Stimulated activated memory B cell treated with anti-CD40 and anti-IgM and Interleukin-4, amounts not matched to agents 10 μg/mL and 1 μg/mL and 100 μg/mL, for 72 hours (primary cell): ENCODE measurements around the gene MFSD12.

Experiments used
- ATAC-seq: fragments of 150-1000 bp; cut with Tn5 transposase; 2 replicates; pipeline ENCODE4 v1.10.0; 2021
- H3K27ac Mint-ChIP-seq: one replicate; pipeline ENCODE4 v1.8.0; 2022; ENCODE audit warnings: mild to moderate bottlenecking, mixed read lengths
- H3K27me3 Mint-ChIP-seq: one replicate; pipeline ENCODE4 v1.8.0; 2022; ENCODE audit warnings: mixed read lengths
- H3K36me3 Mint-ChIP-seq: one replicate; pipeline ENCODE4 v1.8.0; 2022; ENCODE audit warnings: mixed read lengths
- H3K4me1 Mint-ChIP-seq: one replicate; pipeline ENCODE4 v1.8.0; 2022; ENCODE audit warnings: mixed read lengths
- H3K4me3 Mint-ChIP-seq: one replicate; pipeline ENCODE4 v1.8.0; 2022; ENCODE audit warnings: mild to moderate bottlenecking, moderate library complexity, mixed read lengths
- H3K9me3 Mint-ChIP-seq: one replicate; pipeline ENCODE4 v1.8.0; 2022; ENCODE audit warnings: mixed read lengths

The MFSD12 gene

DNA sequence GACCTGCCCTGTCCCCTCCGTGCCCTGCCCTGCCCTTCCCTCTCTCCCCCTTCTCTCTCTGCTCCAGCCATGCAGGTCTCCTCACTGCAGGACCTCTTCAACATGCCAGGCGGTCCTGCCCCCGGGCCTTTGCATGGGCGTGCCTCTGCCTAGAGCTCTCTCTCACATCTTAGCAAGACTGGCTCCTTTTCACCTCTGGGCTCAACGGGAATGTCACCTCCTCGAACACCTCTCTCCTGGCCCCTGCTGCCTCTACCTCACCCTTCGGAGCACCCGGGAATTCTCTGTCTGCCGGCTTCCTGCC, 5.6 kb downstream of the MFSD12 start:
- Mint-ChIP-seq H3K4me3 (peak overlapping the region; percentile 43), H3K36me3 (peaks cover 33% of the 10 kb centered on the region), H3K4me1 (peaks cover 68% of the 10 kb centered on the region), H3K9me3 (no peaks in the 10 kb centered on the region), H3K27ac (peak overlapping the region; percentile 99), H3K27me3 (no peaks in the 10 kb centered on the region)
- ATAC-seq, result no peak

- peaks cover 27% of the 10 kb centered on the region for H3K36me3 Mint-ChIP-seq
- H3K4me1 Mint-ChIP-seq, result peaks cover 63% of the 10 kb centered on the region
- no peaks in the 10 kb centered on the region for H3K9me3 Mint-ChIP-seq
- H3K27me3 Mint-ChIP-seq, result no peaks in the 10 kb centered on the region
- peak overlapping the region; percentile 43 for H3K4me3 Mint-ChIP-seq
- no peak for ATAC-seq
- peak overlapping the region; percentile 99 for H3K27ac Mint-ChIP-seq
Observed at GRCh38 chr19:3550947-3551791, 6.2 kb downstream of the MFSD12 start.

GRCh38 chr19:3549816-3550215, 7.6 kb downstream of the MFSD12 start:
- H3K4me3 Mint-ChIP-seq, result no peak overlapping the region
- no peaks in the 10 kb centered on the region for H3K9me3 Mint-ChIP-seq
- H3K27ac Mint-ChIP-seq, result no peak overlapping the region
- peaks cover 63% of the 10 kb centered on the region for H3K4me1 Mint-ChIP-seq
- H3K36me3 Mint-ChIP-seq, result peaks cover 30% of the 10 kb centered on the region
- no peaks in the 10 kb centered on the region for H3K27me3 Mint-ChIP-seq
- no peak for ATAC-seq

GRCh38 chr19:3548606-3549005, 8.8 kb downstream of the MFSD12 start:
- peaks cover 31% of the 10 kb centered on the region for H3K36me3 Mint-ChIP-seq
- H3K27ac Mint-ChIP-seq, result no peak overlapping the region
- no peak overlapping the region for H3K4me3 Mint-ChIP-seq
- no peaks in the 10 kb centered on the region for H3K9me3 Mint-ChIP-seq
- H3K27me3 Mint-ChIP-seq, result no peaks in the 10 kb centered on the region
- no peak for ATAC-seq
- H3K4me1 Mint-ChIP-seq, result peaks cover 53% of the 10 kb centered on the region

DNA sequence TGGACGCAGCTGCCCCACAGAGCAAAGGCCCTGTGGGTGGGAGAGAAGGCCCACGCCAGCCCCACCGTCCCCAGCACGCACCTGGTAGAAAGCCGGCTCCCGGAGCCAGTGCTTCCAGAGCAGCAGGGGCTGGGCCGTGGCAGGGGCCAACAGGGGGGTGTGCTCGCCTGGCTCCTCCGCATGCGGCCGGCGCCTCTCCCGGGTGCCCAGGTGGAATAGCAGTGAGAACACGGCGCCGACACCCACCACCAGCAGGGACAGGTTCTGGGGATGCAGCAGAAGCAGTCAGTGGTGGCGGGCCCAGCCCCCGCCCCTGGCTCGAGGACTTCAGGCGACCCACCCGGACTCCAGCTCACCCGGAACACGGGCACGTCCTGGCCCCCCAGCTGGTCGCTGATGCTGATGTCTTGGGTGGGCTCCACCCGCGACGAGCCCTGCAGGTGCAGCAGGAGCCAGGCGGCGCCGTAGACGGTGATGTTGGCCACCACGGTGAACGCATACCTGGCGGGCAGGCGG, 9.6 kb downstream of the MFSD12 start:
- Mint-ChIP-seq H3K4me3 (no peak overlapping the region), H3K36me3 (peaks cover 31% of the 10 kb centered on the region), H3K27ac (no peak overlapping the region), H3K4me1 (peaks cover 45% of the 10 kb centered on the region), H3K27me3 (no peaks in the 10 kb centered on the region), H3K9me3 (no peaks in the 10 kb centered on the region)
- ATAC-seq, result no peak

DNA sequence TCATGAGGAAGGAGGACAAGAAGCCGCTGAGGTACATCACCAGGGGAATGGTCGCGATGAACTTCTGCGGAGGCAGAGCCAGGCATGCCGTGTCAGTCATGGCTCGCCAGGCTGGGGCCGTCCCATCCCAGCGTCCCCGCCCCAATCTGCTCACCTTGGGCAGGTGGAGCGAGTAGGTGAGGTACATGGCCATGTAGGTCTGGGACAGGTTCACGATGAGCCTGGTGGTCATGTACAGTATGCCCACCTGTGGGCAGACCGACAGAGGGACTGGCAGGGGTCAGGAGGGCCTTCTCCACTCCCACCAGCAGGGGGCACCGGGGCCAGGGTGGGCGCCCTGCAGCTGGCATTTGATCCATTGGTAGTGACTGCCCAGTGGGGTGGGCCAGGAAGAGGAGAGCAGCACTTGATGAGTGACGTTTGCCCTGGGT, 10.1 kb downstream of the MFSD12 start:
- Mint-ChIP-seq H3K9me3 (no peaks in the 10 kb centered on the region), H3K27me3 (no peaks in the 10 kb centered on the region), H3K4me1 (peaks cover 40% of the 10 kb centered on the region), H3K27ac (no peak overlapping the region), H3K4me3 (peak overlapping the region; percentile 11), H3K36me3 (peaks cover 31% of the 10 kb centered on the region)
- ATAC-seq, result no peak

DNA sequence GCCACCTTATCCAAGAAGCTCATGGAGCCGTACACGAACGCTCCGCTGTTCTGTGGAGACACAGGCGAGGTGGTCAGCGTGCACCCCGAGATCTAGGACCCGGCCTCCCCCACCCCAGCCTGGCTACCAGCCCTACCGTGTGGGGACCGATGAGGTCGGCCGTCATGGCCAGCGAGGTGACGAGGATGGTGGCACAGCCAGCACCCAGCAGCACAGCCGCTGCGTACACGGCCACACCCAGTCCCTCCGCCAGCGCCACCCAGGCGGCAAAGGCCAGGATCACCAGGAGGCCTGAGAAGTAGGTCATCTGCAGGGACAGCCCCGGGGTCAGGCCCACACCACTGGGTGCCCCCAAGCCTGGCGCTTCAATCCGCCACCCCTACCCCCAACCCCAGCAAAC, 11.3 kb downstream of the MFSD12 start:
- Mint-ChIP-seq H3K9me3 (no peaks in the 10 kb centered on the region), H3K27ac (peak overlapping the region; percentile 66), H3K4me1 (peaks cover 28% of the 10 kb centered on the region), H3K27me3 (no peaks in the 10 kb centered on the region), H3K36me3 (peaks cover 25% of the 10 kb centered on the region), H3K4me3 (no peak overlapping the region)
- ATAC-seq, result no peak

DNA sequence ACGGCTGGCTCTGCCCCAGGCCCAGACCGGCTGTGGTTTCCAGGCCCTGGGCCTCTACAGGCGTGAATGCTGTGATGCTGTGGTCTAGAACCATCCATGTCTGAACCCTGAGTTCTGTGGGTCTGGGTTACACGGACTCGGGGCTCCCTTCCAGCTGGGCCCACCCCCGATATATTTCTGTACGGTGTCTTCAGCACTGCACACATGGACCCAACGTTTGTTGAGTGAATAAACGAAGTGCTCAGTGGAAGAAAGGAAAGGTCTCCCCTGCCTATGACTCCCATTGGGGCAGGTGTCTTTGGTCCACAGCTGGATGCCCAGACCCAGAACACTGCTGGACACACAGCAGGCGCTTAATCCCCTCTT, 11.7 kb downstream of the MFSD12 start:
- Mint-ChIP-seq H3K27ac (peak overlapping the region; percentile 66), H3K4me3 (no peak overlapping the region), H3K4me1 (peaks cover 24% of the 10 kb centered on the region), H3K9me3 (no peaks in the 10 kb centered on the region), H3K27me3 (no peaks in the 10 kb centered on the region), H3K36me3 (peaks cover 21% of the 10 kb centered on the region)
- ATAC-seq, result no peak

DNA sequence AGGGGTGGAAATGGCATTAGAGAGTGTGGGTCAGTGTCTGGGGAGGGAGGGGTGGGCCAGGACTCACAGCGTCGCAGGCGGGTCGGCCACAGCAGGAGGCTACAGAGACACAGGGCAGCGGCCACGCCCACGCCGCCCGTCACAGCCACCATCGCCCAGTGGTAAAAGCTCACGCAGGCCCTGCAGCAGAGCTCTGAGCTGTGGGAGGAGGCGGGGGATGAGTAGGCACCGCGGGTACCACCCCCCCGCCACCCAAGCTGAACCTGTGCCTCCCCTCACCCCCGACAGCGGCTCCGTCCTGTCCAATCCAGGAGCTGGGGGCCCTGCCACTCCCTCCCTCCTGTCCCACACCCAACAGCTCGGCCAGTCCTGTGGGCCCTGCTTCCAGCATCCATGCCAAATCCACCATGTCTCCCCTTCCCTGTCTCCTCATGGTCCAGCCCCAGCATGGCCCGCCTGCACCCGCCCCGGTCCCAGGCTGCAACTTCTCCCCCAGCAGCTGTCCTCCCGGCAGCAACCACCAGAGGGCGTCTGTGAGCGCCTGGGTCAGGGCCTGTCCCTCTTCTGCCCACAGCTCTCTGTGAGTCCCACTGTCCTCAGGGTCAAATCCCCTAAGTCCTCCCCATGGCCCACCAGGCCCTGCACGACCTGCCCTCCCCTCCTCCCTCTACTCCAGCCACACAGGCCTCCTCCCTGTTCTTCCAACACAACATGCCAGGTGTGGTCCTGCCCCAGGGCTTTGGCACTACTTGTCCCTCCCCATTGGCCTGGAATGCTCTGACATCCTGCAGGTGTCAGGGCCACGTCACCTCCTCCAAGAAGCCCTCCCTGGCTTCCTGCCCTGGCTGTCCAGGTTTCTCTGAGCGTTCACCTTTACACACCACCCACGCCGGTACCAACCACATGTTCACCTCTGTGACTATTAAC, 12.4 kb downstream of the MFSD12 start:
- H3K4me1 Mint-ChIP-seq, result peaks cover 23% of the 10 kb centered on the region
- H3K27ac Mint-ChIP-seq, result peak overlapping the region; percentile 66
- peaks cover 20% of the 10 kb centered on the region for H3K36me3 Mint-ChIP-seq
- no peaks in the 10 kb centered on the region for H3K9me3 Mint-ChIP-seq
- H3K27me3 Mint-ChIP-seq, result no peaks in the 10 kb centered on the region
- no peak overlapping the region for H3K4me3 Mint-ChIP-seq
- peak; percentile 72 for ATAC-seq

GRCh38 chr19:3544058-3544376, 13.4 kb downstream of the MFSD12 start:
- no peak overlapping the region for H3K27ac Mint-ChIP-seq
- peaks cover 20% of the 10 kb centered on the region for H3K4me1 Mint-ChIP-seq
- H3K36me3 Mint-ChIP-seq, result peaks cover 28% of the 10 kb centered on the region
- no peak for ATAC-seq
- no peaks in the 10 kb centered on the region for H3K9me3 Mint-ChIP-seq
- no peak overlapping the region for H3K4me3 Mint-ChIP-seq
- H3K27me3 Mint-ChIP-seq, result no peaks in the 10 kb centered on the region

DNA sequence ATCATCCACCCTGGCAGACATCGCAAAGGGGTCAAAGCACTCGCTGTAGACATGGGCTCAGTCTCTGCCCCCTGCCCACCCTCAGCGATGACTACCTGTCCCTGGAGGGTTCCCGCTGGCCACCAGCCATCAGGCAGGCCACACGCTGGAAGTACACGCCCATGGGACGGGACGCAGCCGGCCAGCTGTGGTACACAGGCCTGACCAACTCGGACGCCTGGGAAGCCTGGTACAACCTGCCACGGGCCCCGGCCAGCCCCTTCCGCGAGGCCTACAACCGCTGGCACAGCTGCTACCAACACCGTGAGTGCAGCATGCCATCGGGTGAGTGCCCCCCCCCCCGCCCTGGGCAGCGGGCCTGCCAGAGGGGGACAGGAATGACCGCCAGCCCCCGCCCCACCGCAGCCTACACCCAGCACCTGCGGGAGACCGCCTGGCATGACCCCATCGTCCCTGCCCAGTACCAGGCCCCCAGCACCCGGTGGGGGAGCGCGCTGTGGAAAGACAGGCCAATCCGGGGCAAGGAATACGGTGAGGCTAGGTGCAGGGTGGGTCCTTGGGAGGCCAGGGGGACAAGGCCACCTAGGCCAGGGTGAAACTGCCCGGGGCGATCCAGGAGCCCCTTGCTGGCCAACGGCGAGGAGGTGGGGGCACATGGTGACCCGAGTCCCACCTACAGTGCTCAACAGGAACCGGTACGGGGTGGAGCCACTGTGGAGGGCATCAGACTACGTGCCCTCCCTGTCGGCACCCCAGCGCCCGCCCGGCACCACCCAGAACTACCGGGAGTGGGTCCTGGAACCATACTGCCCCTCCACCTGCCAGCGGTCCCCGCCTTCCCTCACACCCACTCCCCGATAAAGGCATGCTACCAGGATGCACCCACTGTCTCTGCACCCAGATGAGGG, 14.0 kb downstream of the MFSD12 start:
- Mint-ChIP-seq H3K4me1 (peaks cover 15% of the 10 kb centered on the region), H3K27me3 (no peaks in the 10 kb centered on the region), H3K9me3 (no peaks in the 10 kb centered on the region), H3K4me3 (no peak overlapping the region), H3K36me3 (peaks cover 30% of the 10 kb centered on the region), H3K27ac (no peak overlapping the region)
- ATAC-seq, result no peak

GRCh38 chr19:3539756-3540118, 17.6 kb downstream of the MFSD12 start:
- Mint-ChIP-seq H3K27me3 (no peaks in the 10 kb centered on the region), H3K36me3 (peaks cover 41% of the 10 kb centered on the region), H3K4me1 (peaks cover under 1% of the 10 kb centered on the region), H3K4me3 (no peak overlapping the region), H3K9me3 (no peaks in the 10 kb centered on the region), H3K27ac (no peak overlapping the region)
- no peak for ATAC-seq

DNA sequence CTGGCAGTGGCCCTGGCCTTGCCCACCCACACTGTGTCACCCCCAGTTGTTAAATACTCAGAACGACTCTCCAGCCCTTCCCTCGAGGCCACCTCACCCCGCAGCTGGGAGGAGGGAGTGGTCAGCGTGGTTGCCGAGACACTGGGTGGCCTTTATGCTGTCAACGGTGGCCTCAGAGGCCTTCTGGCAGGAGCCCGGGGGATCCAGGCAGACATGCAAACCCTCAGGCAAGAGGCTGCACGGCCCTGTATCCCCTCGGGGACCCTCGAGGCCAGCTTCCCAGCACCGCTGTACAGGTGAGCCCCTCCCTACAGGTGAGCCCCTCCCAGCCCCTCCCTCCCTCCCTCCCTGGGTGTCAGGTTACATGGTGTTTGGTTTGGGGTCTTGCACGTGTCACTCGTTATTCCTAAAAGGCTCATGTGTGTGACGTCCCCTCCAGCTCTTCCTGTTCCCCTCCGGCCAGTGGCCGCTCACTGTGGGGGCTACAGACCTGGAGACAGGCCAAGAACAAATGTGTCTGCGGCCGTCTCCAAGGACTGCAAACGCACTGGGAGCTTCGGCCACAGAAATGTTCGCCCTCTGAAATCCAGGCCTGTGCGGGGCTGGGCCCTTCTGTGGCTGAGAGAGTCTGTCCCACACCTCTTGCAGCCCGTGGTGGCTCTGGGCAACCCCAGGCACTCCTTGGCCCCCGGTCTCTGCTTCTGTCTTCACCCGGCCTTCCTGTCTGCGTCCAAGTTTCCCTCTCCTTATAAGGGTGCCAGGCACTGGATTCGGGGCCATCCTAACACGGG, 18.2 kb downstream of the MFSD12 start, which contains the start of gene TEKTIP1:
TSS of gene TEKTIP1 (plus strand) at position 210 of the 791 bp plus-strand sequence. CDS start at position 214, 4 bp downstream.
- Mint-ChIP-seq H3K4me3 (peak within 1 kb of the TSS; percentile 23), H3K4me1 (no peaks in the 10 kb centered on the region), H3K9me3 (no peaks in the 10 kb centered on the region), H3K36me3 (peaks cover 46% of the 10 kb centered on the region), H3K27ac (peak within 1 kb of the TSS; percentile 28), H3K27me3 (no peaks in the 10 kb centered on the region)
- no peak for ATAC-seq

- Mint-ChIP-seq H3K4me1 (no peaks in the 10 kb centered on the region), H3K36me3 (peaks cover 51% of the 10 kb centered on the region), H3K27ac (peak overlapping the region; percentile 28), H3K27me3 (no peaks in the 10 kb centered on the region), H3K9me3 (no peaks in the 10 kb centered on the region), H3K4me3 (peak overlapping the region; percentile 23)
- no peak for ATAC-seq
Observed at GRCh38 chr19:3538258-3538929, 19.0 kb downstream of the MFSD12 start.
